GM13977 (cell line): ENCODE data around the gene CARMIL1.

Experiments
- DNase-seq: peaks from one replicate; pipeline ENCODE4 v3.0.0; 2012; ENCODE audit warnings: low spot score
- CTCF ChIP-seq: IDR thresholded peaks from 2 replicates; pipeline ENCODE4 v1.5.1; 2012; ENCODE audit warnings: mild to moderate bottlenecking, control low read depth; ENCODE audit not compliant: insufficient read depth; ENCODE audit errors: extremely low read depth, missing control alignments
- in situ Hi-C: fragments of 300-500 bp; cut with MboI; formaldehyde crosslinking; loops from one replicate; pipeline ENCODE4 v1.12.0; 2022; ENCODE audit warnings: low sequenced_read_pairs, low pct_unique_long_range_greater_than_20kb, mixed read lengths, inconsistent platforms; ENCODE audit not compliant: unreplicated experiment

Gene CARMIL1

GRCh38 chr6:25504661-25505060, 225.5 kb downstream of the CARMIL1 start:
- in situ Hi-C loops, result no loop called here
- no peak for DNase-seq
- TF ChIP-seq CTCF, result no peak

- no peak for DNase-seq
- no peak for TF ChIP-seq CTCF
- in situ Hi-C loops, result no loop called here
These were observed 226.8 kb downstream of the CARMIL1 start for GRCh38 chr6:25506020-25506419.

GRCh38 chr6:25508051-25508450, 228.9 kb downstream of the CARMIL1 start:
- TF ChIP-seq CTCF, result no peak
- in situ Hi-C loops, result no loop called here
- DNase-seq, result no peak

GRCh38 chr6:25511376-25511775, 232.2 kb downstream of the CARMIL1 start:
- in situ Hi-C loops, result no loop called here
- no peak for TF ChIP-seq CTCF
- no peak for DNase-seq

- in situ Hi-C loops, result no loop called here
- no peak for DNase-seq
These were observed 233.4 kb downstream of the CARMIL1 start for GRCh38 chr6:25512560-25512959.

GRCh38 chr6:25519856-25520255, 240.7 kb downstream of the CARMIL1 start:
- TF ChIP-seq CTCF, result no peak
- DNase-seq, result no peak
- in situ Hi-C loops, result no loop called here

More at GRCh38 chr6:25512560-25512959, 233.4 kb downstream of the CARMIL1 start:
- TF ChIP-seq CTCF, result no peak

GRCh38 chr6:25524542-25524941, 245.4 kb downstream of the CARMIL1 start:
- TF ChIP-seq CTCF, result no peak
- in situ Hi-C loops, result no loop called here

More at GRCh38 chr6:25524542-25524941, 245.4 kb downstream of the CARMIL1 start:
- DNase-seq, result no peak
